ENCODE data around the gene SORCS2.
A peak's percentile ranks its signal among the peaks of the same experiment; 100 is the strongest.

Gene SORCS2

DNA sequence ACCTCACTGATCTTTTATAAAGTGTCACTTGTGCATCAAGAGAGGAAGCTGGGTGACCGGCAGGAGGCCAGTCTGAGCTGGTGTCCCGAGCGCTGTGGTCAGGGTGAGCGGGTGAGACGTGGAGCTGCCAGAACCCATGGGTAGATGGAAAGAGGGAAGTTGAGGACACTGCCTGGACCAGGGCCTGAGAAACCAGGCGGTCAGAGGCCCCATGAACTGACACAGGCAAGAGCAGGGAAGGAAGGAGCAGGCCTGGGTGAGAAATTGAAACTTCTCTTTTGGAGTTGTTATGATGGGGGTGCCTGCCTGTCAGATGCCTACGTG is 554.7 kb downstream of the SORCS2 start:
- DNase-seq: no peak

DNA sequence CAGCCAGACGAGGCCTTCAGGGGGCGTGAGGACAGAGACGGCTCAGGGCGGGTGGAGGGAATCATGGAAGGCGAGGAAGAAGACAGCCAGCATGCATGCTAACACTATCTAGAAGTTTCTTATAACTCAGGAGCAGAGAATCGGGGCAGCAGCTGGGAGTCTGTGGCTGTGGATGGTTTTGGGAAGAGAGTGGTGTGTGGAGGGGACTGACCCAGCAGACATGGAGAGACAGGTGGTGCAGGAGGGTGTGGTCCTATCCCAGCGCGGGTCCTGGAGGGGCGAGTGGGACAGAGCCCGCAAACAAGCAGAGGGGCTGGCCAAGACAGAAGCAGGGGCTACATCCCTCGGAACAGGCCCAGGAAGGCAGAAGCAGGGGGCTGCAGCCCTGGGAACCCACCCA is 555.2 kb downstream of the SORCS2 start:
- no peak for DNase-seq

DNA sequence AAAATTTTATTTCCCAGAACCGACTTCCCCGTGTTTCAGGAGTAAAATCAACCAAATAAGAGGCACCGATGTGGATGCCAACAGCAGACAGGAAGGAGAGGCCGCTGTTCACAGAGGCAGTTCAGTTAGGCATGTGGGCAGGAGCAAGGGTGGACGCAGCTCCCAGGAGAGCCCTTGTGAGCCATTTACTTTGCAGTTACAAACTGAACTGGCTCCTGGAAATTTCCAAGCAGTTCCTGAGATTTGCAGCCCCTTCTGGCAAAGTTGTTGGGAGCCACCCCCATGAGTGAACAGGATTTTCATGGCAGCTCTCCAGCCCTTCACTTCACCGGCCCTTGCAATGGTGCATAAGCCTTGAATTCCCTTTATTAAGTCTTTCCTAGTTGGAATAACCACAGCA is 558.2 kb downstream of the SORCS2 start:
- DNase-seq: no peak

DNA sequence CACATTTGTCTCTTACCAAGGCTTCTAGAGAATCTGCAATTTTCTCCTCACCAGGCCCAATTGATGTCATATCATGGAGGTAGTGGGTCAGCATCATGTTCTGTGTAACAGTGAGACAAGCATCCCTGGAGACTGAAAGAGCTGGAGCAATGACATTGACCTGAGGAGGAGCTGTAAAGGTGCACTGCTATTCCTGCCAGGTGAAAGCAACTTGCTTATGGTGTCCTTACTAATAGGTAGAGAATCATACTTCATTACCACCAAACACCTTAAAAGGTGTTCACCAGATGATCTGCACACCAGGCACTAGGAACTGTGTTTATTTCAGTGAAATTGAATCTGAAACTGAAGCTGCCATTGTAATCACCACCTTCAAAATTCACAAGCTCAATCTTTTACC is 558.6 kb downstream of the SORCS2 start:
- no peak for DNase-seq

DNA sequence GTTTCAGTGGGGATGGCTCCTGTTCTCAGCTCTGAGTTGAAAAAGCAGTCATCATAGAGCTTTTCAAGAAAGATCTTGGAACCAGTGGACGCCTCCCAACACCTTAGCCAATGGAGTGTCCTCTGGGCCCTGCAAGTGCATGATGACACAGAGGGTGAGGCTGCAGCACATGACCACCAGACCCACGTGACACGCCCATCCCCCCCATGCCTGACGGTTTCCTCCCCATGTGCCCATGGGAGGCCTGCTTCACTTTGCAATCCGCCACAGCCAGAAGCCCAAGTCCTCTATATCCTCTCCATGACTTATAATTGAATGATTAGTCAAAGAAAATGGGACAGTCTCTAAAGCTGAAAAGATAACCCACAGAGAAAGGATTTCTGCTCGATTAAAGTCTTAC is 560.3 kb downstream of the SORCS2 start:
- DNase-seq: no peak

DNA sequence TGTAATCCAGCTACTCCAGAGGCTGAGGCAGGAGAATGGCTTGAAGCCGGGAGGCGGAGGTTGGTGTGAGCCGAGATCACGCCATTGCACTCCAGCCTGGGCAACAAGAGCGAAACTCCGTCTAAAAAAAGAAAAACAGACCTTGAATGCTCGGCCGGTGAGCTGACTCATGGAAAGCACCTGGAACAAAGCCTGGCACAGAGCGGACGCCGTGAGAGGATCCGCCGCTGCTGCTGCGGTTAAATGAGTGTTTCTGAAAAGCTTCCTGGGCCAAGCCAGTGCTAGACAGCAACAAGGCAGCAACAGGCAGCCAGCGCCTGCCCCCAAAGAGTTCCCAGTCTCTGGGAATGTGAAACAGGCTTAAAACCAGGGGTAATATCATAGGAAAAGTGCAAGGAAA is 560.9 kb downstream of the SORCS2 start:
- DNase-seq: no peak

DNA sequence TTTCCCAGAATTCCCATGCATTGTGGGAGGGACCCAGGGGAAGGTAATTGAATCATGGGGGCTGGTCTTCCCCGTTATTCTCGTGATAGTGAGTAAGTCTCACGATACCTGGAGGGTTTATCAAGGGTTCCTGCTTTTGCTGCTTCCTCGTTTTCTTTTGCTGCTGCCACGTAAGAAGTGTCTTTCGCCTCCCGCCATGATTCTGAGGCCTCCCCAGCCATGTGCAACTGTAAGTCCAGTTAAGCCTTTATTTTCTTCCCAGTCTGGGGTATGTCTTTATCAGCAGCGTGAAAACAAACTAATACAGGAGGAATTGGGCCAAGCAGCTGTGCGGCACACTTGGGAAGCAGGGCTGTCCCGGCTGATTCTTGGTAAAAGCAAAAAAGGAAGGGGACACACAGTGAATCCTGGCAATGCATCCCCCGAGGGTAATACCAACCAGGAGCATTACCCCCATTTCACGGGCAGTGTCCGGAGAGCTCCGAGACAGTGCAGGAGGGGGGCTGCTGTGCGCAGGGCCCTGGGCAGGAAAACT is 561.7 kb downstream of the SORCS2 start:
- DNase-seq: no peak

DNA sequence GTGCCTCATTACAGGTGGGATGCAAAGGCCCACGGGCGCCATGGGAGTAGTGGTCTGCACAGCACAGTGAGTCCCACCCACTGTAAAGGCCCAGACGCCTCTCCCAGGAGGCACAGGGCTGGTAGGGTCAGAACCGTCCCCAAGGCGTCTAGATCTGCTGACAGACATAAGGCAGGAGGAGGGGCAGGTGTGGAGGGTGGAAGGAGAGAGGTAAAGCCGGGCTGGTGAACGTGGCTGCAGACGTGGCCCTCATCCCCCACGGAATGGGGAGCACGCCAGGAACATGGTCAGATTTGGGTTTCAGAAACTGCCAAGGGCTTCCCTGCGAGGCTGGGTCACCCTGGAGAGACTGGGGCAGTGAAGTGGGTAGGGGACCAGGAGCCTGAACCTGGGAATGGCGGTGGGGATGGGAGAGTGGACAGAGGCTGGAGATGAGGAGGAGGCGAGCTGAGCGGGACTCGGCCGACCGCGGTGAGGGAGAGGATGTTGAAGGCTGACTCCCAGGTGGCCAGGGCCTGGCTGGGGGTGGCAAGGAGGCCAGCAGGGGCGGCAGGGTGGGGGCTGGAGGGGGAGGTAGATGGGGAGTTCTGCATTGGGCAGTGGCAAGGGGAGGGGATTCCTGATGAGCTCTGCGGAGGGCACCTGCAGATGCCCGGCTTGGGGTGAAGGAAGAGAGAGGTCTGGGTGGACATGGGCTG is 562.4 kb downstream of the SORCS2 start:
- no peak for DNase-seq

DNA sequence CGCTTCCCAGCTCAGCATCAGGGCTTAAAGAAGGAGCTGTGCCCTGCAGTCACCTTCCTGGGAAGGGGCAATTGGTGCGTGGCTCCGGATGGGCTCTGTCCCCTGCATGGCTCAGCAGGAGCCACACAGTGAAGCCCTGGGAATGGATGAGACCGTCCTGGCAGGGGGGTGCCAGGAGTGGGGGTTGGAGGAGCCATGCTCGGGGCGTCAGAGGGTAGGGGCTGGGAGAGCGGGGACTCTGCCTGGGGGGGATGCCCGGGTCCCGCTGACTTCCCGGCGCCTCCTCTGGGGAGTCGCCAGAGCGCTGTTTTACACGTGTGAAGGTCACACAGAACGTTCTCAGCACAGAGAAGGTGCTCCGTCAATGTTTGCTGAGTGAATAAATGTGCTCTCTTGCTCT is 563.2 kb downstream of the SORCS2 start:
- DNase-seq: no peak

DNA sequence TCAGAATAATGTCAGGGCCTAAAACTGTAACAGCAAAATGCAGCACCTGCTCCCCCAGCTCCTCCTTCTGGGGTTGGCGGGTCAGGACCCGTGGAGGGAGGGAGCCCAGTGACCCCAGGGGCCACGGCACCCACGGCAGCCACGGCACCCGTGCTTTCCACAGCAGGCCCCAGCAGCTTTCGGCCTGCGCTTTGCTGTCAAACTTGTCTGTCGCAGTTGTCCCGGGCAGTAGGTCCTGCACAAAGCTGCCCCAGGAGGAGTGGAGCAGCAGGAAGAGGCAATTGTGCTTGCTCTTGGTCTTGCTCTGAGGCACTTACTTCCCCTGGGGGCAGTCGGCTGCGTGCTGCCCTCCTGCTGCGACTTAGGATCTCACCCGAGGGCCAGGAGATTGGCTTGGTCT is 563.7 kb downstream of the SORCS2 start:
- DNase-seq: no peak

DNA sequence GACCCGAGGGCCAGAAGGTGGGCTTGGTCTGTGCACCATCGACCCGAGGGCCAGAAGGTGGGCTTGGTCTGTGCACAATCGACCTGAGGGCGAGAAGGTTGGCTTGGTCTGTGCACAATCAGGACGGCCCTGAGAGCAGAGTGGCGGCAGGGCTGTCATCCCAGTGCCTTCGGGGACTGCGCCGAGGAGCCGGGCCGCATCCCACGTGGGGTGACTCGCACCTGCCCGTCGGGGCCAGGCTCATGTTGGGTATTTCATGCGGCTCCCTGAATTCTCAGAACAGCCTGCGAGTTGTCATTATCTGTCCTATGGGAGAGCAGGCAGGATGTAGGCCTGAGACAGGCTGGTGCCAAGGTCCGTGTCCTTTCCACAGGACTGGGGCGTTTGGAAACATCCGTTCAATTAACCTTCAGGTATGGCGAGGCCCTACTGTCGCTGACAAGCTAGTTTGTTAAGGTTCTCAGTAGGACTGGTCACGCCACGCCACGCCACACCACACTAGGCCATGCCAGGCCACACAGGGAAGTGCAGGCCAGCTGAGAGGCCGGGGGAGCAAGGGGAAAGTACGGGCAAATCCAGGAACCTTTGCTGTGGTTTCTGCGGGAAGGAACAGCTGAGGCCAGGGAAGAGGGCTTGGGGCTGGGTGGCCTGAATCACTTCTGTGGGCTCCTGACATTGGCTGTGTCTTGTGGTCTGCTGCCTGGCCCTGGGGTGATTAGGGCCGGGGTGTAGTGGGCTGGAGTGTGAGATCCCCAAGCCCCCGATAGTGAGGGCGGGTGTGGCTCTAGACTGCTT is 564.4 kb downstream of the SORCS2 start:
- DNase-seq: no peak

DNA sequence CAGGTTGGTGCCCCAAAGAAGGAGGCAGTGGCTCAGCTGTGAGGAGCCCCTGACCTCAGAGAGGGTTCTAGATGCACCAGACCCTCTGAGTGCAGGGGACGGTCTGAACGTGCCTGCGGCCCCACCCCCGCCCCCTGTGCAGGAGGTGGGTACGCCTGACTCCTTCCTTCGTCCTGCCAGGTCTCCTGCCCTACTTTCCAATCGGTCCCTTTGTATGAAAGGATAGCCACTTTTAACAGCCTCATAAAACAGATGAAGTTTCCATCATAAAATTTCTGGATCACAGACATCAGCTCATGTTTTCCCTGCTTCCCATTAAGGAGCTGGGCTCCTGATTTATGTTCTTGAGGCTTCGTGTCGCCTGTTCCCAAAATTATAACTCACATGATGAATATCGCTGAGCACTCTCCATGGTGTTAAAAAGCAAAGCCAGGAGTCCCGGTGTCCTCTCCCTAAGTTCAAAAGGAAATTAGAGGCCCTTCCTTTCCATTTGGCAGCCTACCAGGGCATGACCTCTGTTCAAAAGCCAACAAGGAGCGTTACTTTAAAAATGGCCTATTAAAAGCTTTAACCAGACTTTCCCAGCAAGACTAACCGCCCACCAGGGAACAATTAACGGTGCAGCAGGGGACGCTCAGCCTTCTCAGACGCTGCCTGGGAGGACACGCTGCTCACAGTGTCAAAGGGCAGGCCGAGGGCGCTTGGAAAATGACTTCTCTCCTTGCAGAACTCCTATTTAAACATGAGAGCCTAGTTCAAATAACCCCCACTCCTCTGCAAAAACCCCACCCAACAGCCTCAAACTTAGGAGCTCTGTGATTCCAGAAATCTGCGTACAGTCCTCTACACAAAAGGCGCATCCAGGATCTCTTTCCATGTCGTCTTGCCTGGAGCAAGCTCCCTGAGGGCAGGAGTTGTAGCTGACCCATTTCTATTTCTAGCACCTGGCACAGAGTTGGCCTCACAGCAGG is 565.4 kb downstream of the SORCS2 start:
- DNase-seq: no peak

DNA sequence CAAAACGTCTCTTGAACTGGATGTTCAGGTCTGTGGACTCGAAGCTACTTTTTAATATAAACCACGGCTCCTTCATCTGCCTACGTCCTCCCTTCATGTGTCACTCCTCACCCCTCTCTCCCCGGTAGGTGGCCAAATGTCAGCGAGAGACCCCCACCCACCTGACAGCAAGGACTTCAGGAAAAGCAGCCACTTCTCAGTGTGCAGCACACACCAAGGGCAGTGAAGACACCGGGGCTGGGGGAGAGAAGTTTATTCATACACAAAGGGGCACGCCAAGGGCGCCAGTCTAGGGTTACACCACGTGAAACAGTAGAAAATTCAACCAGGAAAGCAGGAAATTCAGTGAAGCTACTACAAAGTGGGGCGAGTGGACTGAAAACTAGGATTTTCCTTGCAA is 566.1 kb downstream of the SORCS2 start:
- DNase-seq: no peak

DNA sequence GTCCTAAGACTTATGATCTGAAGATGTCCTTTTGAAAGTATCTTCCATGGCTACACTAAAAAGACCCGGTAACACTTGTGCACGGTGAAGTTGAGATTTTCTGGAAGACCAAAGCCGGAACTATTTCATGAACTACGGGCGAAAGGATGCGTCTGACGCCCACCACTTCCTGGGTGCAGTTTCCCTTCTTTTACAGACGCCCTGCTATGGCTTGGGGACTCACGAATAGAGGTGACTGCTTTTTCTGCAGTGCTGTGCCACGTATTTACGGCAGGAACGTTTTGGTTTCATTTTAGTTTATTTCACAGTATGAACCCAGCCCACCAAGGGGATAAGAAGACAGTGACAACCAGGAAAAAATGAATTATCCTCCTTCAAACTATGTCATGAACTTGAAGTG is 566.9 kb downstream of the SORCS2 start:
- peak; percentile 64 for DNase-seq

DNA sequence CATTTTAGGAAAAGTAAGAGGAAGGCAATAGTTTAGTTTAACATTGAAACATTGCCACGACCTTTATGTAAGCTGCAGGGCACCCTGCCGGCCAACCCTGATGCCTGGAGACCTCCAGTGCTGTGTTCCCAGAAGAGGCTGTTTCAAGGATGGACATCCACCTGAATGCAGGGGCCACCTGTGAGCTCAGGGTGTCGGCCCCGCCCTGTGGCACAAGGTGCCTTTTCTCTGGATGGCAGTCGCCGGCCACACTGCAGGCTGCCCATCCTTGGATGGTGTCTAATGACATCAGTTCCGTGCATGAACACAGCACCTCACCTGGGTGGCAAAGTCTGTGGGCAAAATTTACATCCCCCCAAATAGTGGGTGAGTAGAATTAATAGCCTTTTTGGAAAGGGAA is 567.3 kb downstream of the SORCS2 start:
- DNase-seq: no peak

DNA sequence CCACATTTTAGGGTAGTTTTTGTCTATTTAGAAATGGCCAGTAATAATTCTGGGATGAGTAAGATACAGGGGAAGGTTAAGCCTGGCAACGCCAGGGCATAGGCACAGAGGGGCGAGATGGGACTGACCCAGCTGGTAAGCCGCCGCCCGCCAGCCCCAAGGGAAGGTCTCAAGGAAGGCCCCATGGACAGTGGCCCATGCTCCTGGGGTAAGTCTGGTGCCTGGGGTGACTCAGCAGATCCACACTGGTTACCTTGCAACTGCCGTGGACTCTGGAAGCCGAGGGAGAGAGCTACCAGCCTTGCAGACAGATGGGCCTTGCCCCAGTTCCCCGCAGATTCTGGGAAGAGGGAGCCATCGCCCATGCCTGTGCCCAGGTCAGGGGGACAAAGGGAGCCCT is 567.9 kb downstream of the SORCS2 start:
- DNase-seq: no peak

DNA sequence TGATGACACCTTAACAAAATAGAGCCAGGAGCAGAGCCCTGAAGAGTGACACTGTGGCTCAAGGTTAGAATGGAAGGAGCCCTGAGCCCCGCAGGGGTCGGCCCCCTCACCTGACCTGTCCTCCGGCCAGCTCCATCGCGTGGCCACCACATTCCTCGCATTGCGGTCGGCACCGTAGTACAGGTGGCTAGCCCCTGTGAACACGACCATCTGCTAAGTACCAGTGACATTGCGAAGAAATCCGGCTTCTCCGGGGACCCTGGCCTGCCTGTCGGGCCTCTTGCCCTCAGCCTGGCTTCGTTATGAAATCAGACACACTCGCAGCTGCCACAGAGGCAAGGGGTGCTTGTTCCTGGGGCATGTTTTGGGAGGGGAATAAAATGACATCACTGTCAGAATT is 568.4 kb downstream of the SORCS2 start:
- no peak for DNase-seq

DNA sequence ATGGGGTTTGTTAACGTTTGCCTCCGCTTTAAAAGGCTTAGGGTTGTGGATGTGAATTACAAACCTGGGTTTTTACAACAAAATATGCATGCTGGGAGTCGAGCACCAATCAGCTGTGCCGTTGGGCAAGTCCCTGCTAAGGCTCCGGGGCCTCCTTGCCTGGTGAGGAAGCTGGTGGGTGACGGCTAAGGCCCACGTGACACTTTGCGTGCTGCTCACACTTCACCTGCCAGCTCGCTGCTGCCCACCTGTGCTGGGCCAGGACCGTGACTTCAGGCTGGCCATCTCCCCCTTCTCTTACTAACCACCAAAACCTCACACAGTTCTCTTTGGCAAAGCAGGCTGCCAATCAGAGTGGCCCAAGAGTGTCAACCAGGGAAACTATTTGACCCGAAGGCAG is 569.0 kb downstream of the SORCS2 start:
- DNase-seq: no peak

DNA sequence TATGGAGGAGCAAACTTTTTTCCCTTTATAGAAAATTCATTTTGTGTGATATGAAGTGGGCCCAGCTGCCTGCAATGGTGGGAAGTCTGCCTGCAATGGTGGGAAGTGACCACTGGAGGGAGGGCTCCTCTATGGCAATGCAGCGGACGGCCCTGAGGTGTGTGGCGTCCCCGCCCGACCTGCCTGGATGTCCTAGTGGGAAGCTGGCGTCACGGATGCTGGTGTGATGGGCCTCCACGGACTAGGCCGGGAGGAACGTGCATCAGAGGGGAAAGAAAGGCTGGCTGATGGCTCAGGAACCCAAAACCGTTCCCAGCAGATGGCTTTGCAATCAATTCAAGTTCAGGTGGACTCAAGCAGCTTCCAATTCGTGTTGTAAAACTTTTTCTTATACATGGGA is 569.4 kb downstream of the SORCS2 start:
- DNase-seq: peak; percentile 60

DNA sequence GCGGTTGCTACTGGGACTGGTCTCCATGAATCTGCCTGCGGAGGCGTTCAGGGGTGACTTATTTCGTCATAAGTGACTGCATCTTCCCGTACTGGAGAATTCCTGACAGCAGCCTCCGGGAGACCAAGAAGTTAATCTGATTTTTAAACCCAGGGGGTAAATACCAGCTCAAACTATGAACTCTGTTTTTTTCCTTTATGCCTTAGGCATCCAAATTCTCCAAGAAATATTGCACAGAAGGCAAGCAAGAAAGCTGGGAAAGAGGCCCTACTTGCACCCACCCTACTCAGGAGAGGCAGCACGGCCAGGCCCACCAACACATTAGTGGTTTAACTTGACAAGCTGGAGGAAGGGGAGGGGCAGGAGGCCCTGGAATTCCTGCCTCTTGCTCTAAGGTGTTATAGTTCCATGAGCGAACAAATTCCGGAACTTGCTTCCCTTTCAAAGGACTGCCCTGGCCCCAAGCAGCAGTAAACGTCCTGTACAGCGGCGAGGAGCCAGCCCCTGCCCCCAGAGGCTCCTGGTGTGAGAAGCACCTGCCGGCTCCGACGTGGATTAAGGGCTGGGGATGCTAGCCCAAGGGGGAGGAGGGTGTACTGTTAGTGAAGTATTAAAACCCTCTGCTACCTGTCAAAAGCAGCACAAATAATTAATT is 570.2 kb downstream of the SORCS2 start:
- no peak for DNase-seq

DNA sequence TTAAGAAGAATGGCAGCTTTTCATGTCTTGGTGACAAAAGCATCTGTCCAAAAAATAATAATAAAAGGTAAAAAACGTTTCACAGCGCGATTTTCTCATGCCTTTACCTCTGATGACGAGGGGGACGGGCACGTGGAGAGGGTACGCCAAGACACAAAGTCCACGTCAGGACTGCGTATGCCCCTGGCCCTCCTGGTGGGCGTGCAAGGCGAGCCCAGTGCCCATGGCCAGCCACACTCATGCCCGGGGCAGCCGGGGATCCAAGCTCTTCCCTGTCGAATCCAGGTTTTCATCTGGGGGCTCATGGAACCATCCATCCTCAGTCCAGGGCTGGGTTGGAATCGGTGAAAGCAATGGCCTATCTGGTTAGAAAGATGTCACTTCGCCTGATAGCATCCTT is 570.8 kb downstream of the SORCS2 start:
- no peak for DNase-seq

DNA sequence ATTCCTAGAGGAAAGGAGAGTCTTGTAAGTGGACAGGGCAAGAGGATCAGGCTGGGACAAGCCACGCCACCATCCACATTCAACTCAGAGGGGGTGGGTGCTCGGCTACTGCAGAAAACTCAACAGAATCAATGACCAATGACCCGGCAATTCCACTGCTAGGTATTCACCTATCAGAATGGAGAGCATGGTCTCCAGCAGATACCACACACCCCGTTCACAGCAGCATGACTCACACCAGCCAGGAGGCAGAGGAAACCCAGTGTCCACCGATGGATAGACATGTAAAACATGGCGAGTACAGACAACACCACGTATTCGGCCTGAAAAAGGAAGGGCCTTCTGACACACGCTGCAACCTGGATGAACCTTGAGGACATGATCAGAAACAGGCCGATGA is 571.5 kb downstream of the SORCS2 start:
- DNase-seq: no peak

DNA sequence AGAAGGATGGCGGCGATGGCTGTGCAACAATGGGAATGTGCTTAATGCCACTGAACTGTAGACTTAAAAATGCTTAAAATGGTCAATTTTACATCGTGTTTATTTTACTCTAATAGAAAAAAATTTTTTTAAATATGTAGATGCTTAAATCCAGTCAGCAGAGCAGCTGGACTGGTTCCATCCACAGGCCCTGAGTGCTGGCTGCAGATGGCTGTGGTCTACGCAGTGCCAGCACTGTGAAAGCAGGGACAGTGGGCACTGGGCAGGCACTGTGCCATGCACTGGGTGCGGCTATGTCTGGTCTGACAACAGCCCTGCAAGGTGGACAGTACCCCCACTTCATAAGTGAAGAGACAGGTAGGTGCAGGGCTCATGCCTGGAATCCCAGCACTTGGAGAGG is 572.1 kb downstream of the SORCS2 start:
- DNase-seq: no peak

Data from stimulated activated CD4-positive, alpha-beta T cell treated with anti-CD3 and anti-CD28 coated beads, Interleukin-4, amount 100 ng/mL, for 1 hour (primary cell).